ENCODE measurements around the gene ZSWIM1.
"Not testable (repeated sequence)": the region's sequence is repeated elsewhere in the genome, so short reads cannot be mapped to it uniquely, and the experiment has no call there.

Gene ZSWIM1

GRCh38 chr20:45873409-45874103 is 7.5 kb upstream of the ZSWIM1 start:
- H3K4me3 ChIP-seq (ENCODE audit: control insufficient read depth, low read depth, low read length) = no peak overlapping the region
- DNase-seq (ENCODE audit: low read depth) = no peak
- TF ChIP-seq CTCF (conservative IDR thresholded peaks at IDR 0.05; ENCODE audit: control insufficient read depth, insufficient read depth, low read depth, low read length) = no peak

GRCh38 chr20:45874104-45874481 is 6.9 kb upstream of the ZSWIM1 start:
- not testable (repeated sequence) for DNase-seq (ENCODE audit: low read depth); H3K4me3 ChIP-seq (ENCODE audit: control insufficient read depth, low read depth, low read length)

GRCh38 chr20:45874576-45874975 is 6.5 kb upstream of the ZSWIM1 start:
- no peak overlapping the region for H3K4me3 ChIP-seq (ENCODE audit: control insufficient read depth, low read depth, low read length)
- TF ChIP-seq CTCF (conservative IDR thresholded peaks at IDR 0.05; ENCODE audit: control insufficient read depth, insufficient read depth, low read depth, low read length) = no peak
- no peak for DNase-seq (ENCODE audit: low read depth)

GRCh38 chr20:45878076-45878761 is 2.8 kb upstream of the ZSWIM1 start:
- peak; percentile 44 for DNase-seq (ENCODE audit: low read depth)
- H3K4me3 ChIP-seq (ENCODE audit: control insufficient read depth, low read depth, low read length) = no peak overlapping the region
- TF ChIP-seq CTCF (conservative IDR thresholded peaks at IDR 0.05; ENCODE audit: control insufficient read depth, insufficient read depth, low read depth, low read length) = no peak

GRCh38 chr20:45882469-45883099 is 1.6 kb downstream of the ZSWIM1 start:
- DNase-seq (ENCODE audit: low read depth) = no peak
- no peak overlapping the region for H3K4me3 ChIP-seq (ENCODE audit: control insufficient read depth, low read depth, low read length)
- no peak for TF ChIP-seq CTCF (conservative IDR thresholded peaks at IDR 0.05; ENCODE audit: control insufficient read depth, insufficient read depth, low read depth, low read length)

GRCh38 chr20:45883100-45883469 is 2.1 kb downstream of the ZSWIM1 start:
- no peak for DNase-seq (ENCODE audit: low read depth)
- TF ChIP-seq CTCF (conservative IDR thresholded peaks at IDR 0.05; ENCODE audit: control insufficient read depth, insufficient read depth, low read depth, low read length) = no peak
- no peak overlapping the region for H3K4me3 ChIP-seq (ENCODE audit: control insufficient read depth, low read depth, low read length)
